Measurements from ENCODE around the gene MICAL3. TPM values are rescaled to one million over a fixed set of nuclear protein-coding genes. Genes with fewer than 3 reads are reported as not detected.

MICAL3 gene
- polyA plus RNA-seq, 3 donors, result 0.23 to 0.84 TPM; not detected in 1

DNA sequence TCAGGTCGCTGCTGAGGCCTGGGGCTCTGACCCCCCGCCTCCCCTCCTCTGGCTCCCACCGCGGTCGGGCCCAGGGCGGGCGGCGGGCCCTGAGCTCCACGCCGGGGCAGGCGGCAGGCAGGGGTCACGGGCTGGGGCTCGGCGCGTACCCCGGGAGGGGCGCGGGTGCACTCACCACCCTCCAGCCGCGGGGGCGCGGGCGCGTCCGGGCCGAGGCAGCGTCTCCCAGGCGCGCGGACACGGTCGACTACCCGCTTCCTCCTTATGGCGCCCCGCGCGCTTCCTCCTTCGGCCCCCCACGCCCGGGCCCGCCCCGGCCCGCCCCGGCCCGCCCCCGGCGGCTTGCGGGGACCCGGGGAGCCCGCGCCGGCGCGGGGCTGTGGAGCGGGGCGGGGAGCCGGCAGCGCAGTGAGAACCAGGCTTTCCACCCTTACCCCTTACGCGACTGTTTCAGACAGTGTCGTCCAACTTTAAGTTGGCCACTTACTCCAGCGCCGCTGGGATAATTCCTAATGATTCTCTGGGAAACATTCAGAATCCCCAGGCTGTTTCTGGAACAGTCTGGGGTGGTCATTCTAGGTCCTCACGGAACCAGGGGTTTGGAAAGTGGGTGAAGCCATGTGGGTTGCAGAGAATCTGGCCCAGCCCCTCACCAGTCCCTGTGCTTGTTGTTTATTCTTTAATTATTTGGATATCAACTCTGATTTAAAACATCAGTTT lies 250.0 kb downstream of the MICAL3 start, which contains the start of gene BID:
BID (minus strand) TSS at position 264 of the 720 bp plus-strand sequence. CDS start 24,353 bp downstream, outside the sequence.
- Histone ChIP-seq H4K20me1 (ENCODE audit: insufficient read depth, low read length) (peaks cover 50% of the 10 kb centered on the region), H2AFZ (ENCODE audit: insufficient read depth, low read depth, low read length, poor library complexity, severe bottlenecking) (peak within 1 kb of the TSS; percentile 60), H3K4me3 (replicated peaks in 1 of 3; ENCODE audit: low read depth in 2 of 3, low read length in 3 of 3) (peak within 1 kb of the TSS; percentile 91 to 95 (median 93)), H3K4me1 (ENCODE audit: control insufficient read depth in 1 of 2, insufficient read depth in 2 of 2, low read length in 2 of 2) (peaks cover 78 to 86% of the 10 kb centered on the region in 2 donors), H3K9ac (ENCODE audit: insufficient read depth, low read length, poor library complexity, severe bottlenecking) (peak within 1 kb of the TSS; percentile 97), H3K9me3 (replicated peaks in 1 of 2; ENCODE audit: control insufficient read depth in 1 of 2, insufficient read depth in 1 of 2, low read length in 2 of 2) (no peaks in the 10 kb centered on the region), H3K36me3 (replicated peaks in 1 of 2; ENCODE audit: control insufficient read depth in 1 of 2, insufficient read depth in 2 of 2, low read length in 2 of 2) (peaks cover 0 to 2% of the 10 kb centered on the region in 2 donors), H3K79me2 (ENCODE audit: insufficient read depth, low read length) (peaks cover 92% of the 10 kb centered on the region), H3K27me3 (ENCODE audit: control insufficient read depth in 2 of 2, insufficient read depth in 2 of 2, low read length in 2 of 2) (no peaks in the 10 kb centered on the region), H3K4me2 (replicated peaks; ENCODE audit: extremely low read depth, low read length, poor library complexity, severe bottlenecking) (peak within 1 kb of the TSS; percentile 97), H3K27ac (ENCODE audit: low read depth in 1 of 2, low read length in 2 of 2) (peak within 1 kb of the TSS; percentile 93 to 99)
- TF ChIP-seq, protein P1, sequence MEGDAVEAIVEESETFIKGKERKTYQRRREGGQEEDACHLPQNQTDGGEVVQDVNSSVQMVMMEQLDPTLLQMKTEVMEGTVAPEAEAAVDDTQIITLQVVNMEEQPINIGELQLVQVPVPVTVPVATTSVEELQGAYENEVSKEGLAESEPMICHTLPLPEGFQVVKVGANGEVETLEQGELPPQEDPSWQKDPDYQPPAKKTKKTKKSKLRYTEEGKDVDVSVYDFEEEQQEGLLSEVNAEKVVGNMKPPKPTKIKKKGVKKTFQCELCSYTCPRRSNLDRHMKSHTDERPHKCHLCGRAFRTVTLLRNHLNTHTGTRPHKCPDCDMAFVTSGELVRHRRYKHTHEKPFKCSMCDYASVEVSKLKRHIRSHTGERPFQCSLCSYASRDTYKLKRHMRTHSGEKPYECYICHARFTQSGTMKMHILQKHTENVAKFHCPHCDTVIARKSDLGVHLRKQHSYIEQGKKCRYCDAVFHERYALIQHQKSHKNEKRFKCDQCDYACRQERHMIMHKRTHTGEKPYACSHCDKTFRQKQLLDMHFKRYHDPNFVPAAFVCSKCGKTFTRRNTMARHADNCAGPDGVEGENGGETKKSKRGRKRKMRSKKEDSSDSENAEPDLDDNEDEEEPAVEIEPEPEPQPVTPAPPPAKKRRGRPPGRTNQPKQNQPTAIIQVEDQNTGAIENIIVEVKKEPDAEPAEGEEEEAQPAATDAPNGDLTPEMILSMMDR (IDR thresholded peaks at IDR 0.05), result no peak
- Mint-ChIP-seq H3K36me3 (peaks cover 12 to 40% of the 10 kb centered on the region in 2 donors), H3K27me3 (ENCODE audit: low read depth in 3 of 3) (peaks cover 0 to under 1% (median 0%) of the 10 kb centered on the region in 3 donors), H3K4me3 (peak within 1 kb of the TSS; percentile 98 to 100), H3K27ac (peak within 1 kb of the TSS; percentile 93 to 100 (median 99)), H3K4me1 (peaks cover 74% of the 10 kb centered on the region), H3K9me3 (peaks cover 0 to 2% (median 0%) of the 10 kb centered on the region in 7 donors)
- under 1% methylated on average over 54 of the region's 64 CpGs for WGBS (ENCODE audit: insufficient coverage)
- intact Hi-C loops (cut with micrococcal nuclease), result loop anchor here (5.0 to 10.0 kb wide), 3 partner anchors 87 to 670 kb away; no protein-coding TSS in a partner anchor
- peak; percentile 76 to 81 (median 79) for DNase-seq

DNA sequence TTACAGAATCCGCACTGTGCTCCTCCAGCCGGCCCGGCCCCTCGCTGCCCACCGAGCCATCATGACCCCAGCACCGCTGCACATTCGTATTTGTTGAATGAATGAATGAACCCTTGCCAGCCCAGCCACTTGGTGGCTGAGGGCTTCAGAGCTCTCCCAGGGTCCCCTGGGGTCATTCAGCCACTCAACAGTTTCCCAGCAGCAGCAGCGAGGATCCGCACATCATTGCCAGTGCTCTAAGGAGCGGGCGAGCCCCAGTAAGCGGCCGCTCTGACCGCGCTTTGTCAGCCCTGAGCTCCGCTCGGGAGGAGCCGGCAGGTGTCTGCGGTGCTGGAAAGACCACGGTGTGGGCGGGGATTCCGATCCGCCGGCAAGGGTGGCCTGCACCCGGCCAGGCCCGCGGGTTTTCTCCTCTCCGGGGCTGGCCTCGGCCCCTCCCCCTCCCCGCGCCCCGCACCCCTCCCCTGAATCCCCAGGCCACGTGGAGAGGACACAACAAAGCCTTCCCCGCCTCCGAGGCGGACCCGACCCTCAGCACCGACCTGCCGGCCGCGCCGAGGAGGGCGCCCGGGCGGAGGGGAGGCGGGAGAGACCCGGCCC lies 250.7 kb downstream of the MICAL3 start:
- peaks cover 0 to 2% (median 0%) of the 10 kb centered on the region in 7 donors for H3K9me3 Mint-ChIP-seq
- TF ChIP-seq, protein P1 (IDR thresholded peaks at IDR 0.05), result no peak
- H3K4me3 ChIP-seq (replicated peaks in 1 of 3; ENCODE audit: low read depth in 2 of 3, low read length in 3 of 3), result peak overlapping the region; percentile 91 to 95 (median 93)
- H3K36me3 Mint-ChIP-seq, result peaks cover 7 to 35% of the 10 kb centered on the region in 2 donors
- H3K4me2 ChIP-seq (replicated peaks; ENCODE audit: extremely low read depth, low read length, poor library complexity, severe bottlenecking), result peak overlapping the region; percentile 97
- intact Hi-C loops (cut with micrococcal nuclease), result loop anchor here (5.0 to 10.0 kb wide), 3 partner anchors 86 to 669 kb away; no protein-coding TSS in a partner anchor
- peak in 2 of 3 donors; percentile 15 to 29 for DNase-seq
- peaks cover 51% of the 10 kb centered on the region for H4K20me1 ChIP-seq (ENCODE audit: insufficient read depth, low read length)
- peaks cover 0 to 2% of the 10 kb centered on the region in 2 donors for H3K36me3 ChIP-seq (replicated peaks in 1 of 2; ENCODE audit: control insufficient read depth in 1 of 2, insufficient read depth in 2 of 2, low read length in 2 of 2)
- H3K27me3 Mint-ChIP-seq (ENCODE audit: low read depth in 3 of 3), result no peaks in the 10 kb centered on the region
- peaks cover 92% of the 10 kb centered on the region for H3K79me2 ChIP-seq (ENCODE audit: insufficient read depth, low read length)
- no peaks in the 10 kb centered on the region for H3K9me3 ChIP-seq (replicated peaks in 1 of 2; ENCODE audit: control insufficient read depth in 1 of 2, insufficient read depth in 1 of 2, low read length in 2 of 2)
- peak overlapping the region; percentile 93 to 99 (median 99) for H3K27ac Mint-ChIP-seq
- H3K4me1 Mint-ChIP-seq, result peaks cover 72% of the 10 kb centered on the region
- H3K9ac ChIP-seq (ENCODE audit: insufficient read depth, low read length, poor library complexity, severe bottlenecking), result peak overlapping the region; percentile 97
- under 1% methylated on average over 35 of the region's 47 CpGs for WGBS (ENCODE audit: insufficient coverage)
- peak overlapping the region; percentile 93 to 99 for H3K27ac ChIP-seq (ENCODE audit: low read depth in 1 of 2, low read length in 2 of 2)
- no peaks in the 10 kb centered on the region for H3K27me3 ChIP-seq (ENCODE audit: control insufficient read depth in 2 of 2, insufficient read depth in 2 of 2, low read length in 2 of 2)
- no peak overlapping the region for H2AFZ ChIP-seq (ENCODE audit: insufficient read depth, low read depth, low read length, poor library complexity, severe bottlenecking)
- peaks cover 78 to 84% of the 10 kb centered on the region in 2 donors for H3K4me1 ChIP-seq (ENCODE audit: control insufficient read depth in 1 of 2, insufficient read depth in 2 of 2, low read length in 2 of 2)
- H3K4me3 Mint-ChIP-seq, result peak overlapping the region; percentile 98 to 100

Measured in CD14-positive monocyte (primary cell).